ENCODE data around the gene DDX56. TPM values are rescaled to one million over a fixed set of nuclear protein-coding genes. Genes with fewer than 3 reads are reported as not detected.

The DDX56 gene
- total and polyA plus RNA-seq, 2 of the 4 experiments (the other 2 are of a cell fraction) = 59.4 to 67.7 TPM

DNA sequence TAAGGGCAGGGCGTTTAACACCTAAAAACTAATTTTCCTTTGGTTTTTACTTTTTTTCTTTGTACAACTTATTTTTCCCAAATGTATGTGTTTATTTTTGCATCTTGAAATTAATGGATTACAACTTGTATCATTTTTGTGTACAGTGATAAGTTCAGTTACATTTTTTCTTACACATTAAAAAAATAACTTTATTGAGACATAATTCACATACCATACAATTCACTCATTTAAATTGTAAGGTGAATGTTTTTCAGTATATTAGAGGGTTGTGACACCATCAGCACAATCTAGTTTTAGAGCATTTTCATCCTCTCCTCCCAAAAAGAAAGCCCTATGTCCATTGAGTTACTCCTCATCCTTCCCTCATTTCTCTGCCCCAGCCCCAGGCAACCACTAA, 44.3 kb upstream of the DDX56 start:
- Histone ChIP-seq H4K8ac (ENCODE audit: low read depth in 2 of 2, low read length in 2 of 2) (peak overlapping the region in 1 of 2 experiments; percentile 28; a peak in 1 of 4 replicates), H4K91ac (ENCODE audit: insufficient read depth, low read depth, low read length) (no peak overlapping the region), H2BK20ac (ENCODE audit: low read depth, low read length) (no peak overlapping the region), H3K4ac (ENCODE audit: low read depth, low read length) (no peak overlapping the region), H2BK15ac (ENCODE audit: low read depth, low read length) (no peak overlapping the region), H3K9ac (ENCODE audit: low read depth, low read length) (no peak overlapping the region), H4K20me1 (ENCODE audit: insufficient read depth, low read length) (peaks cover 21% of the 10 kb centered on the region), H3K27me3 (ENCODE audit: control insufficient read depth, insufficient read depth, low read length) (no peaks in the 10 kb centered on the region), H3K4me3 (ENCODE audit: insufficient read depth, low read depth, low read length) (no peak overlapping the region), H3K14ac (replicated peaks; ENCODE audit: low read depth, low read length) (no peak overlapping the region), H3K36me3 (ENCODE audit: control insufficient read depth, insufficient read depth, low read length) (peaks cover 2% of the 10 kb centered on the region; the same call in 1 of the 2 replicates), H3K4me1 (ENCODE audit: control insufficient read depth, insufficient read depth, low read length) (peaks cover 10% of the 10 kb centered on the region), H3K18ac (ENCODE audit: low read depth, low read length) (no peak overlapping the region), H2AK9ac (replicated peaks; ENCODE audit: low read depth, low read length, poor library complexity) (no peak overlapping the region), H2BK5ac (ENCODE audit: low read depth, low read length, poor library complexity, severe bottlenecking) (peak overlapping the region; percentile 38), H3K4me2 (ENCODE audit: low read depth, low read length) (no peak overlapping the region), H2AFZ (replicated peaks; ENCODE audit: low read length, poor library complexity) (no peak overlapping the region), H3K79me1 (ENCODE audit: low read depth in 1 of 2, low read length in 2 of 2) (peaks cover 39 to 69% of the 10 kb centered on the region in 2 experiments), H3K9me1 (ENCODE audit: insufficient read depth, low read length) (peaks cover 8% of the 10 kb centered on the region), H4K5ac (ENCODE audit: low read depth, low read length) (no peak overlapping the region), H3K27ac (ENCODE audit: insufficient read depth, low read length) (no peak overlapping the region), H3K9me3 (ENCODE audit: control insufficient read depth, insufficient read depth, low read length) (no peaks in the 10 kb centered on the region), H2BK120ac (ENCODE audit: low read depth, low read length) (no peak overlapping the region), H3K56ac (ENCODE audit: extremely low read depth, insufficient read depth, low read length) (no peak overlapping the region), H3K23ac (ENCODE audit: low read depth, low read length) (no peak overlapping the region), H2AK5ac (ENCODE audit: low read depth, low read length) (no peak overlapping the region)
- ChIA-PET CTCF (no interaction called here), POLR2A (ENCODE audit: unreplicated experiment) (no interaction called here)
- TF ChIP-seq, protein P1, sequence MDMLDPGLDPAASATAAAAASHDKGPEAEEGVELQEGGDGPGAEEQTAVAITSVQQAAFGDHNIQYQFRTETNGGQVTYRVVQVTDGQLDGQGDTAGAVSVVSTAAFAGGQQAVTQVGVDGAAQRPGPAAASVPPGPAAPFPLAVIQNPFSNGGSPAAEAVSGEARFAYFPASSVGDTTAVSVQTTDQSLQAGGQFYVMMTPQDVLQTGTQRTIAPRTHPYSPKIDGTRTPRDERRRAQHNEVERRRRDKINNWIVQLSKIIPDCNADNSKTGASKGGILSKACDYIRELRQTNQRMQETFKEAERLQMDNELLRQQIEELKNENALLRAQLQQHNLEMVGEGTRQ (IDR thresholded peaks at IDR 0.05; ENCODE audit: low read depth, low read length) = no peak
- TF ChIP-seq SMC3 (IDR thresholded peaks at IDR 0.05; ENCODE audit: low read depth, low read length) (no peak), FOS (IDR thresholded peaks at IDR 0.05; ENCODE audit: low read depth, low read length) (no peak), MXI1 (IDR thresholded peaks at IDR 0.05; ENCODE audit: borderline replicate concordance, low read depth, low read length) (no peak), CEBPB (IDR thresholded peaks at IDR 0.05; ENCODE audit: low read depth, low read length) (no peak), POLR2A (IDR thresholded peaks at IDR 0.05; ENCODE audit: low read depth, low read length) (no peak), MAFK (IDR thresholded peaks at IDR 0.05; ENCODE audit: low read depth, low read length) (no peak), NFE2L2 (IDR thresholded peaks at IDR 0.05; ENCODE audit: low read depth, low read length) (no peak), RAD21 (IDR thresholded peaks at IDR 0.05; ENCODE audit: low read length) (no peak), BHLHE40 (IDR thresholded peaks at IDR 0.05; ENCODE audit: low read depth, low read length) (no peak), RFX5 (IDR thresholded peaks at IDR 0.05; ENCODE audit: low read depth, low read length) (no peak), MAZ (IDR thresholded peaks at IDR 0.05; ENCODE audit: borderline replicate concordance, low read depth, low read length) (no peak), CHD1 (IDR thresholded peaks at IDR 0.05; ENCODE audit: low read depth, low read length) (no peak)
- TF ChIP-seq, protein P2, sequence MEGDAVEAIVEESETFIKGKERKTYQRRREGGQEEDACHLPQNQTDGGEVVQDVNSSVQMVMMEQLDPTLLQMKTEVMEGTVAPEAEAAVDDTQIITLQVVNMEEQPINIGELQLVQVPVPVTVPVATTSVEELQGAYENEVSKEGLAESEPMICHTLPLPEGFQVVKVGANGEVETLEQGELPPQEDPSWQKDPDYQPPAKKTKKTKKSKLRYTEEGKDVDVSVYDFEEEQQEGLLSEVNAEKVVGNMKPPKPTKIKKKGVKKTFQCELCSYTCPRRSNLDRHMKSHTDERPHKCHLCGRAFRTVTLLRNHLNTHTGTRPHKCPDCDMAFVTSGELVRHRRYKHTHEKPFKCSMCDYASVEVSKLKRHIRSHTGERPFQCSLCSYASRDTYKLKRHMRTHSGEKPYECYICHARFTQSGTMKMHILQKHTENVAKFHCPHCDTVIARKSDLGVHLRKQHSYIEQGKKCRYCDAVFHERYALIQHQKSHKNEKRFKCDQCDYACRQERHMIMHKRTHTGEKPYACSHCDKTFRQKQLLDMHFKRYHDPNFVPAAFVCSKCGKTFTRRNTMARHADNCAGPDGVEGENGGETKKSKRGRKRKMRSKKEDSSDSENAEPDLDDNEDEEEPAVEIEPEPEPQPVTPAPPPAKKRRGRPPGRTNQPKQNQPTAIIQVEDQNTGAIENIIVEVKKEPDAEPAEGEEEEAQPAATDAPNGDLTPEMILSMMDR (conservative IDR thresholded peaks at IDR 0.05; ENCODE audit: low read depth, low read length) = no peak
- TF ChIP-seq, protein P3, sequence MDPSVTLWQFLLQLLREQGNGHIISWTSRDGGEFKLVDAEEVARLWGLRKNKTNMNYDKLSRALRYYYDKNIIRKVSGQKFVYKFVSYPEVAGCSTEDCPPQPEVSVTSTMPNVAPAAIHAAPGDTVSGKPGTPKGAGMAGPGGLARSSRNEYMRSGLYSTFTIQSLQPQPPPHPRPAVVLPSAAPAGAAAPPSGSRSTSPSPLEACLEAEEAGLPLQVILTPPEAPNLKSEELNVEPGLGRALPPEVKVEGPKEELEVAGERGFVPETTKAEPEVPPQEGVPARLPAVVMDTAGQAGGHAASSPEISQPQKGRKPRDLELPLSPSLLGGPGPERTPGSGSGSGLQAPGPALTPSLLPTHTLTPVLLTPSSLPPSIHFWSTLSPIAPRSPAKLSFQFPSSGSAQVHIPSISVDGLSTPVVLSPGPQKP (IDR thresholded peaks at IDR 0.05; ENCODE audit: borderline replicate concordance, low read depth, low read length) = no peak
- ATAC-seq (ENCODE audit: low read depth) (no peak), DNase-seq (no peak)
- no CpG with 5 or more reads among the region's 1 CpG for WGBS, 2 experiments (ENCODE audit: extremely low coverage in 2 of 2, insufficient read length in 1 of 2)
- dilution Hi-C loops (cut with HindIII; ENCODE audit: low sequenced_read_pairs, unreplicated experiment) = no loop called here
- intact Hi-C loops (cut with micrococcal nuclease) = no loop called here
- in situ Hi-C loops (cut with MboI; ENCODE audit: low sequenced_read_pairs) = no loop called here
- no TSS peak for BruUV-seq (replicated peaks)
